K562 (cell line): ENCODE results near the gene ZBTB22. TPM values are rescaled to one million over a fixed set of nuclear protein-coding genes. Genes with fewer than 3 reads are reported as not detected.
A peak's percentile ranks its signal among the peaks of the same experiment; 100 is the strongest.

Source experiments
- CBX3 ChIP-seq, 2 experiments: IDR thresholded peaks; 1 replicate in 1 of 2; 2 replicates in 1 of 2; pipeline ENCODE4 v1.6.1; 2012; ENCODE audit warnings: inconsistent platforms in 2 of 2, low read length in 2 of 2, borderline replicate concordance in 1 of 2, control low read depth in 1 of 2
- CHCHD3 ChIP-seq: fragments of 250-450 bp; sonication (Bioruptor Pico); IDR thresholded peaks from 2 replicates; pipeline ENCODE4 v2.1.2; 2022; ENCODE audit warnings: mild to moderate bottlenecking
- FOSL1 ChIP-seq: fragments of 200-800 bp; sonication (Bioruptor generic); conservative IDR thresholded peaks from 2 replicates; pipeline ENCODE4 v1.6.1; 2016; ENCODE audit warnings: missing genetic modification characterization, missing compliant biosample characterization
- FOXM1 ChIP-seq, 2 experiments: fragments of 450-650 bp in 1 of 2; sonication (generic) in 1 of 2; formaldehyde crosslinking in 1 of 2; IDR thresholded peaks; 2 replicates each; pipeline versions ENCODE4 v1.6.1 to v1.9.0; 2017 to 2022; ENCODE audit warnings: low read depth in 2 of 2, mild to moderate bottlenecking in 2 of 2, missing genetic modification reagents in 1 of 2, moderate library complexity in 1 of 2
- GTF2A2 ChIP-seq: IDR thresholded peaks from 2 replicates; pipeline ENCODE4 v1.6.1; 2016; ENCODE audit warnings: mild to moderate bottlenecking, missing genetic modification characterization, missing compliant biosample characterization
- GTF2E2 ChIP-seq: fragments of 200-800 bp; sonication (Bioruptor generic); IDR thresholded peaks from 2 replicates; pipeline ENCODE4 v1.6.1; 2016; ENCODE audit warnings: missing genetic modification characterization, missing compliant biosample characterization
- HDAC6 ChIP-seq: IDR thresholded peaks from 2 replicates; pipeline ENCODE4 v1.6.1; 2012; ENCODE audit warnings: low read depth, mild to moderate bottlenecking, control low read depth, inconsistent platforms, low read length, moderate library complexity
- HMG20A ChIP-seq: fragments of 450-650 bp; formaldehyde crosslinking; conservative IDR thresholded peaks from 2 replicates; pipeline ENCODE4 v1.4.0; 2020; ENCODE audit warnings: mild to moderate bottlenecking, mixed read lengths
- HNRNPLL ChIP-seq: fragments of 200-400 bp; formaldehyde crosslinking; IDR thresholded peaks from 2 replicates; pipeline ENCODE4 v1.6.1; 2017; ENCODE audit warnings: low read length, low read depth, mild to moderate bottlenecking; ENCODE audit not compliant: poor library complexity, severe bottlenecking
- JUN ChIP-seq, 2 experiments: sonication (generic) in 1 of 2; formaldehyde crosslinking in 1 of 2; IDR thresholded peaks; 2 replicates each; pipeline versions ENCODE4 v1.6.1 to v1.8.0; 2012 to 2022; ENCODE audit warnings: borderline replicate concordance in 2 of 2, mild to moderate bottlenecking in 2 of 2, improper control_type of control experiment in 1 of 2, low read depth in 1 of 2, low read length in 1 of 2, missing genetic modification reagents in 1 of 2
- KAT7 ChIP-seq: sonication (generic); formaldehyde crosslinking; IDR thresholded peaks from 2 replicates; pipeline ENCODE4 v1.8.0; 2022; ENCODE audit warnings: missing genetic modification reagents, mild to moderate bottlenecking, borderline replicate concordance
- MYC ChIP-seq, 2 experiments: fragments of 250-450 bp in 1 of 2; sonication (Bioruptor Pico) in 1 of 2; IDR thresholded peaks; 2 replicates each; pipeline versions ENCODE4 v1.5.1 to v1.6.1; 2012 to 2021; ENCODE audit warnings: low read depth in 2 of 2, borderline replicate concordance in 1 of 2, improper control_type of control experiment in 1 of 2, low read length in 1 of 2, mild to moderate bottlenecking in 1 of 2, moderate library complexity in 1 of 2
- NR2F6 ChIP-seq: fragments of 450-650 bp; formaldehyde crosslinking; IDR thresholded peaks from 2 replicates; pipeline ENCODE4 v1.4.0; 2020; ENCODE audit warnings: mild to moderate bottlenecking
- RHOXF2B ChIP-seq: fragments of 250-450 bp; sonication (Bioruptor Pico); conservative IDR thresholded peaks from 2 replicates; pipeline ENCODE4 v1.5.1; 2021
- SPI1 ChIP-seq: IDR thresholded peaks from 2 replicates; pipeline ENCODE4 v1.6.1; 2011; ENCODE audit warnings: low read depth, low read length, control low read depth, borderline replicate concordance
- TAF9B ChIP-seq: fragments of 450-650 bp; IDR thresholded peaks from 2 replicates; pipeline ENCODE4 v1.6.1; 2018; ENCODE audit warnings: mild to moderate bottlenecking; ENCODE audit not compliant: partially characterized antibody
- ZC3H8 ChIP-seq: fragments of 450-650 bp; IDR thresholded peaks from 2 replicates; pipeline ENCODE4 v1.6.1; 2017
- ZNF282 ChIP-seq: sonication (generic); formaldehyde crosslinking; IDR thresholded peaks from 2 replicates; pipeline ENCODE4 v1.8.1; 2023; ENCODE audit warnings: missing genetic modification reagents
- ZNF311 ChIP-seq: fragments of 250-450 bp; sonication (Bioruptor Pico); IDR thresholded peaks from 2 replicates; pipeline ENCODE4 v1.4.0; 2020; ENCODE audit warnings: mild to moderate bottlenecking, moderate library complexity
- ZNF384 ChIP-seq: IDR thresholded peaks from 2 replicates; pipeline ENCODE4 v1.6.1; 2012; ENCODE audit warnings: low read depth, low read length, improper control_type of control experiment
- ZNF436 ChIP-seq: fragments of 250-450, 450-650 bp; sonication (Bioruptor Pico); formaldehyde crosslinking; IDR thresholded peaks from 2 replicates; pipeline ENCODE4 v1.7.0; 2020; ENCODE audit warnings: mild to moderate bottlenecking
- ZNF668 ChIP-seq: fragments of 250-450 bp; sonication (Bioruptor Pico); IDR thresholded peaks from 2 replicates; pipeline ENCODE4 v1.8.0; 2022; ENCODE audit warnings: mild to moderate bottlenecking, inconsistent platforms
- polyA plus RNA-seq, 8 experiments: library from polyadenylated mRNA; depleted of rRNA in 4 of 8; stranded (reverse) in 5 of 8; unstranded in 3 of 8; fragments of >200 nt; fragmentation: Nextera tagmentation in 2 of 8; fragmentation: Illumina TruSeq in 1 of 8; extraction: Ambion mirVana in 2 of 8; extraction: Trizol in 1 of 8; gene quantifications; 2 replicates each; pipeline versions ENCODE4 v1.2.1 to v1.2.3, GENCODE V29; 2011 to 2014; ENCODE audit warnings: inconsistent platforms in 1 of 8, missing spikeins in 1 of 8
- total RNA-seq, 7 experiments: library from RNA; depleted of rRNA in 6 of 7; stranded (reverse); fragments of >200 nt in 6 of 7; fragmentation: Illumina TruSeq in 2 of 7; extraction: Trizol in 2 of 7; gene quantifications; 2 replicates each; pipeline versions ENCODE4 v1.2.1 to v1.2.3, GENCODE V29; 2011 to 2021; ENCODE audit warnings: low replicate concordance in 1 of 7
- TF ChIP-seq, protein P1 (sequence below), 2 experiments: fragments of 450-650 bp in 1 of 2; sonication (generic) in 1 of 2; formaldehyde crosslinking; conservative IDR thresholded peaks; 2 replicates each; pipeline versions ENCODE4 v1.4.0 to v1.8.1; 2020 to 2022; ENCODE audit warnings: mild to moderate bottlenecking in 1 of 2, missing genetic modification reagents in 1 of 2
- TF ChIP-seq, protein P2 (sequence below): fragments of 450-650 bp; conservative IDR thresholded peaks from 2 replicates; pipeline ENCODE4 v1.6.1; 2016; ENCODE audit warnings: missing genetic modification characterization, low read depth, mild to moderate bottlenecking, control low read depth, missing compliant biosample characterization

The ZBTB22 gene
- total and polyA plus RNA-seq, 9 of the 15 experiments (the other 6 are each of a cell fraction or from before 2014, with no cell fraction given) = 0.21 to 11.9 (median 7.1) TPM

DNA sequence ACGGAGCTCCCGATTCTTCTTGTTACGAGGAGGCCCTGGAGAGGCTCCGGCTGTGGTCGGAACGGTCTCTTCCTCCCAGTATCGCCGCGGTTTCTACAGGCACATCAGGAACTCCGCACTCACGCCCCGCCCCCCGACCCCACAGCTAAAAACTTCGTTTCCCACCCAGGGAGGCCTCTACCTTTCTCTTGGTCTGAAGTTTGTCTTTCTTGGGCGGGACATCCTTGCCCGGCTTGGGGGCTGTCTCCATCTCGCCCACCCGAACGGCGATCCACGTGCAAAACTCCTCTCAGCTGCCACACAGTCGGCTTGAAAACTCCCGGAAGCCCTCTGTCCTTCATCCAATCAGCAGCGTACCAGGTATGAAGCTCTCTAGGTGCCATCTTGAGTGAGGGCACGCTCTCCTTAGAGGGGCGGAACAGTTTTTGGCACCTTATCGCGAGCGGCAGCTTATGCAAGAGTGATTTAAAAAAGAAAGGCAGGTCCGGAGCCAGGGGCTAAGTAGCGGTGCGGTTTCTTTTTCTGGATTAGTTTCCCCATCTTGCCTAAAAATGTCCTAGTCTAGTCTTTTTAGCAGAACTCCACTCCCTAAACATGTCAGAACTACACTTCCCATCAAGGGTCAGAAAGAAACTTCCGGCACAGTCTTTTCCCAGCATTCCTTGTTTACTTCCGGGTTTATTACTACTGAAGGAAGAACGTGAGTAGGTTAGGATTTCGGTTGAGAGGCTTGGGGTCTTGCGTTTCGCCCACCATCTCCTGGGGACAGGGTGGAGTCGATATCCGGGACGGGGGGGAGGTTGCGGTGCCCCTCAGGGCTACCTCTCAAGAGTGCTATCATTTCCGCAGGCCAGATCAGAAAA is 28.4 kb downstream of the ZBTB22 start, which contains the start of the genes PFDN6 and WDR46 (continued):
- TF ChIP-seq, protein P1, sequence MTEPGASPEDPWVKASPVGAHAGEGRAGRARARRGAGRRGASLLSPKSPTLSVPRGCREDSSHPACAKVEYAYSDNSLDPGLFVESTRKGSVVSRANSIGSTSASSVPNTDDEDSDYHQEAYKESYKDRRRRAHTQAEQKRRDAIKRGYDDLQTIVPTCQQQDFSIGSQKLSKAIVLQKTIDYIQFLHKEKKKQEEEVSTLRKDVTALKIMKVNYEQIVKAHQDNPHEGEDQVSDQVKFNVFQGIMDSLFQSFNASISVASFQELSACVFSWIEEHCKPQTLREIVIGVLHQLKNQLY (CRISPR knock-in tag; conservative IDR thresholded peaks at IDR 0.05) = no peak
- TF ChIP-seq, protein P2, sequence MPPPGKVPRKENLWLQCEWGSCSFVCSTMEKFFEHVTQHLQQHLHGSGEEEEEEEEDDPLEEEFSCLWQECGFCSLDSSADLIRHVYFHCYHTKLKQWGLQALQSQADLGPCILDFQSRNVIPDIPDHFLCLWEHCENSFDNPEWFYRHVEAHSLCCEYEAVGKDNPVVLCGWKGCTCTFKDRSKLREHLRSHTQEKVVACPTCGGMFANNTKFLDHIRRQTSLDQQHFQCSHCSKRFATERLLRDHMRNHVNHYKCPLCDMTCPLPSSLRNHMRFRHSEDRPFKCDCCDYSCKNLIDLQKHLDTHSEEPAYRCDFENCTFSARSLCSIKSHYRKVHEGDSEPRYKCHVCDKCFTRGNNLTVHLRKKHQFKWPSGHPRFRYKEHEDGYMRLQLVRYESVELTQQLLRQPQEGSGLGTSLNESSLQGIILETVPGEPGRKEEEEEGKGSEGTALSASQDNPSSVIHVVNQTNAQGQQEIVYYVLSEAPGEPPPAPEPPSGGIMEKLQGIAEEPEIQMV (tag) = no peak
- peak; percentile 94 for TF ChIP-seq MYC (IDR thresholded peaks at IDR 0.05; ENCODE audit: low read depth, low read length)
- TF ChIP-seq MYC (CRISPR knock-in tag; IDR thresholded peaks at IDR 0.05; ENCODE audit: borderline replicate concordance, low read depth) = no peak
- no peak for TF ChIP-seq ZNF311 (CRISPR knock-in tag)
- TF ChIP-seq GTF2E2 = no peak; the same call in 1 of the 2 replicates
- TF ChIP-seq CBX3 (IDR thresholded peaks at IDR 0.05; ENCODE audit: borderline replicate concordance in 1 of 2, low read length in 2 of 2) = peak in 1 of 2 experiments; percentile 66; a peak in 1 of 3 replicates
- TF ChIP-seq RHOXF2B (CRISPR knock-in tag) = no peak
- TF ChIP-seq CHCHD3 (CRISPR knock-in tag) = no peak
- TF ChIP-seq HNRNPLL = no peak
- TF ChIP-seq TAF9B = peak; percentile 33
- TF ChIP-seq KAT7 (CRISPR knock-in tag) = peak; percentile 46; the same call in 1 of the 2 replicates
- TF ChIP-seq ZNF436 (CRISPR knock-in tag) = no peak
- no peak for TF ChIP-seq ZC3H8
- TF ChIP-seq FOSL1 (tag) = peak; percentile 63
- no peak for TF ChIP-seq HMG20A
- 0 out of 2 replicates have a peak, but pooled peaks have one; percentile 53 for TF ChIP-seq ZNF668 (CRISPR knock-in tag)
- TF ChIP-seq GTF2A2 (tag) = no peak
- TF ChIP-seq NR2F6 (CRISPR knock-in tag) = no peak
- 0 out of 2 replicates have a peak, but pooled peaks have one; percentile 21 for TF ChIP-seq ZNF384
- no peak for TF ChIP-seq ZNF282
- no peak for TF ChIP-seq FOXM1 (IDR thresholded peaks at IDR 0.05; ENCODE audit: low read depth)
- TF ChIP-seq FOXM1 (CRISPR knock-in tag; IDR thresholded peaks at IDR 0.05; ENCODE audit: low read depth) = no peak
- peak; percentile 51; the same call in 1 of the 2 replicates for TF ChIP-seq JUN (IDR thresholded peaks at IDR 0.05; ENCODE audit: borderline replicate concordance, low read depth, low read length)
- TF ChIP-seq JUN (CRISPR knock-in tag; IDR thresholded peaks at IDR 0.05; ENCODE audit: borderline replicate concordance) = peak; percentile 67; the same call in 1 of the 2 replicates
- TF ChIP-seq SPI1 = peak; percentile 45; the same call in 1 of the 2 replicates
- TF ChIP-seq HDAC6 = no peak
